RWPE1 (cell line): ENCODE measurements around the gene SLC35F3.
"Not testable (repeated sequence)": the region's sequence is repeated elsewhere in the genome, so short reads cannot be mapped to it uniquely, and the experiment has no call there.

ENCODE experiments used
- CTCF ChIA-PET: fragments of 350-600 bp; sonication (Branson Sonifier 250); formaldehyde crosslinking; extraction: SDS; loops from one replicate; lab custom pipeline; 2021; lab: Yijun Ruan, JAX
- POLR2A ChIA-PET: fragments of 400-600 bp; formaldehyde crosslinking; extraction: SDS; loops from one replicate; lab custom pipeline; 2020; ENCODE audit warnings: antibody characterized with exemption; ENCODE audit not compliant: low non-redundant PET; lab: Yijun Ruan, JAX
- DNase-seq: peaks from one replicate; pipeline ENCODE4 v3.0.0; 2012; ENCODE audit warnings: low spot score
- H3K27ac ChIP-seq: fragments of 450-650 bp; 2 replicates; pipeline ENCODE4 v1.5.1; 2017
- TF ChIP-seq, protein P1 (sequence below): fragments of 450-650 bp; conservative IDR thresholded peaks from 2 replicates; pipeline ENCODE4 v1.5.1; 2017; ENCODE audit warnings: low read depth, mild to moderate bottlenecking

Gene SLC35F3

DNA sequence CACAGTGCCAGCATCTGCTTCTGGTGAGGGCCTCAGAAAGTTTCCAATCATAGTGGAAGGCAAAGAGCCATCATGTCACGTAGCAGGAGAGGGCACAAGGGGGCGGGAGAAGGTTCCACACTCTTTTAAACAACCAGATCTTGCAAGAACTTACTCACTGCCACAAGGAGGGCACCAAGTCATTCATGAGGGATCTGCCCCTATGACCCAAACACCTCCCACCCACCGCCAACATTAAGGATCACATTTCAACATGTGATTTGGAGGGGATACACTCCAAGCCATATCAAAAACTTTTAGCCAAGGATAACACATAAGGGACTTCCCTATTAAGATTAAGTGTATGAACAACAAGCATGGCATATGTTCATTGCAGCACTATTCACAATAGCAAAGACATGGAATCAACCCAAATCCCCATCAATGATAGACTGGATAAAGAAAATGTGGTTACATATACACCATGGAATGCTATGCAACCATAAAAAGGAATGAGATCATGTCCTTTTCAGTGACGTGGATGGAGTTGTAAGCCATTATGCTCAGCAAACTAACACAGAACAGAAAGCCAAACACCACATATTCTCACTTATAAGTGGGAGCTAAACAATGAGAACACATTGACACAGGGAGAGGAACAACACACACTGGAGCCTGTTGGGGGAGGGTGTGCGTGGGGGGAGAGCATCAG, 19.9 kb upstream of the SLC35F3 start:
- ChIA-PET POLR2A (no interaction called here), CTCF (no interaction called here)
- H3K27ac ChIP-seq: no peak overlapping the region
- DNase-seq: no peak
- TF ChIP-seq, protein P1, sequence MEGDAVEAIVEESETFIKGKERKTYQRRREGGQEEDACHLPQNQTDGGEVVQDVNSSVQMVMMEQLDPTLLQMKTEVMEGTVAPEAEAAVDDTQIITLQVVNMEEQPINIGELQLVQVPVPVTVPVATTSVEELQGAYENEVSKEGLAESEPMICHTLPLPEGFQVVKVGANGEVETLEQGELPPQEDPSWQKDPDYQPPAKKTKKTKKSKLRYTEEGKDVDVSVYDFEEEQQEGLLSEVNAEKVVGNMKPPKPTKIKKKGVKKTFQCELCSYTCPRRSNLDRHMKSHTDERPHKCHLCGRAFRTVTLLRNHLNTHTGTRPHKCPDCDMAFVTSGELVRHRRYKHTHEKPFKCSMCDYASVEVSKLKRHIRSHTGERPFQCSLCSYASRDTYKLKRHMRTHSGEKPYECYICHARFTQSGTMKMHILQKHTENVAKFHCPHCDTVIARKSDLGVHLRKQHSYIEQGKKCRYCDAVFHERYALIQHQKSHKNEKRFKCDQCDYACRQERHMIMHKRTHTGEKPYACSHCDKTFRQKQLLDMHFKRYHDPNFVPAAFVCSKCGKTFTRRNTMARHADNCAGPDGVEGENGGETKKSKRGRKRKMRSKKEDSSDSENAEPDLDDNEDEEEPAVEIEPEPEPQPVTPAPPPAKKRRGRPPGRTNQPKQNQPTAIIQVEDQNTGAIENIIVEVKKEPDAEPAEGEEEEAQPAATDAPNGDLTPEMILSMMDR: no peak

DNA sequence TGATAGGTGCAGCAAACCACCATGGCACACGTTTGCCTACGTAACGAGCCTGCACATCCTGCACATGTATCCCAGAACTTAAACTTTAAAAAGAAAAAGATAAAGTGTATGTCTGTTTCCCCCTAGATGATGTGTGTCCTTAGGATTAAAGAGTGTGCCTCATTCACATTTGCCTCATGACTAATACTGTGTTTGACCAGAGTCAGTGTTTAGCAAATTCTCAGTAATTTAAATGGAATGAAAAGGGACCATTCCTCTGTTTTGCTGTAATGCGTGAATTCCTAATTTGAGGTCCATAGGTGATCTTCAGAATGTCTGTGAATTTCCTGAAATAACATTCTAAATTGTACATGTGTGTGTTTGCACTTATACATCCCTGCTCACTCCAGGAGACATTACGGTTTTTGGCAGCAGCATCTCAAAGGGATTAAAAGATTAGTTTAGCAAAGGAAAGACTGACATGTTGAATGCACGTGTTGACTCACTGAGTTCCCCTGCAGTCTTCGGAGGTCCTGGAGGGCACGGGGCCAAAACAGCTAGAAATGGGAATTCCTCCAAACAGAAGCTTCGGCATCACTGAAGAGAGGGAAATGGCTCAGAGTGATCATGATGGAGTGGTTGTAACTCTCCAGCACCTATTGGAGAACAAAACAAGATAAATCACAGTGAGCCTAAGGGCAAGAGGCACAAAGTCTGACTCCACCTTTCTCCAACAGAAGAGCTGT, 19.1 kb upstream of the SLC35F3 start:
- CTCF ChIA-PET: interaction anchor here (0.6 kb wide), 1 partner anchor 255 kb away, joined by 4 read pairs; no protein-coding TSS in a partner anchor

DNA sequence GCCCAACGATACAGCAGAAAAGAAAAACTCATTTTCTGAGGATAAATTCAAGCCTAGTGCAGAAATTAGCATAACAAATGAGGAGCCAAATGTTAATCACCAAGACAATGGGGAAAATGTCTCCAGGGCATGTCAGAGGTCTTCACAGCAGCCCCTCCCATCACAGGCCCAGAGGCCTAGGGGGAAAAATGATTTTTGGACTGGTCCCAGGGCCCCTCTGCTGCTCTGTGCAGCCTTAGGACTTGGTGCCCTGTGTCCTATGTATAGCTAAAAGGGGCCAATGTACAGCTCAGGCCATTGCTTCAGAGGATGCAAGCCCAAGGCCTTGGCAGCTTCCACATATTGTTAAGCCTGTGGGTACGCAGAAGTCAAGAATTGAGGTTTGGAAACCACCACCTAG, 13.3 kb upstream of the SLC35F3 start:
- POLR2A ChIA-PET, DNase-seq, H3K27ac ChIP-seq: not testable (repeated sequence)
- CTCF ChIA-PET: interaction anchor here (0.5 kb wide), 1 partner anchor 100 kb away, joined by 3 read pairs; no protein-coding TSS in a partner anchor

More for the DNA sequence above, 19.1 kb upstream of the SLC35F3 start:
- TF ChIP-seq, protein P1: no peak
- POLR2A ChIA-PET: no interaction called here
- DNase-seq: peak; percentile 23
- H3K27ac ChIP-seq: no peak overlapping the region

DNA sequence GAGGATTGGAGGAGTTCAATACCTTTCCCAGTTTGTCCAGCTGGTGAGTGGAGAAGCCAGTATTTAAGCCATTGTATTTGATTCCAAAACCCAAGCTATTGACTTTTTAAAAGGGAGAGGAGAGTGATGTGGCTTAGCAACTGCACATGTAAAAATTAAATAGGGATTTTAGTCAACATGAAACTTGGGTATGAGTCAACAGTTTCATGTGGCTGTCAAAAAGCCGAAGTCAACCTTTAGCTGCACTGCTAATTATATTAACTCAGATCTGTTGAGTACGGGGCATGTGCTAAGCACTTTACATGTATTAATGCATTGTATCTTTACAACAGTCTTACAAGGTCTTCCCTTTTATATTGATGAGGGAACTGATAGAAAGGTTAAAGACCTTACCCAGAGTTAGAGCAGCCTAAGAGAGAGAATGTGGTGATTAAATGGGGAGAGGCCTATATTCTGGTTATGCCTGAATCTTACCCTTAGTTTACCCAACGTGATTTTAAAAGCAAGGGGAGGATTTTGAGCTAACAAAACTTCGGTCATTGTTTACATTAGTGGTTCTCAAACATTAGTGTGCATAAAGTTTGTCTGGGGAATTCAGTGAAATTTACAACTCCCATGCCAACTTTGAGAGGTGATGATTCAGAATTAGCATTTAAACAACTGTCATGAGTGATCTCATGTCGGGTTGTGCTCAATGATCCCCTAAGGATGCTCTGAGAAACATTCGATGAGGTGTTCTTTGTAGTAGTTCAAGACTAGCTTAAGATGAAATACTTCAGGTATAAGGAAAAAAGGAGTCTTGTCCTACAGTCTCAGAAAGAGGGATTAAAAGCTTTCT, 6.9 kb upstream of the SLC35F3 start:
- TF ChIP-seq, protein P1: no peak
- DNase-seq: no peak
- POLR2A ChIA-PET: no interaction called here
- no peak overlapping the region for H3K27ac ChIP-seq
- CTCF ChIA-PET: no interaction called here

DNA sequence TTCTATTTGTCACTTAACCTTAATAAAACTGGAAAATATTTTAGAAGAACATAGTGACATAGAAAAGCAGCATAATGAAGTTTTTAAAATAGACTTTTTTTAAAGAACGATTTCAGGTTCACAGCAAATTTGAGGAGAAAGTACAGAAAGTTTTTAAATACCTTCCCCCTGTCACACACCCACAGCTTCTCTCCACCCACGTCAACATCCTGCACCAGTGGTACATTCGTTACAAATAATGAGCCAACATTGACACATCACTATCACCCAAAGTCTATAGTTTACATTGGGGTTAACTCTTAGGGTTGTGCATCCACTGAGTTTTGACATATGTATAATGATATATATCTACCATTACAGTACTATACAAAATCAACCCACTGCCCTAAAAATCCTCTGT, 3.0 kb upstream of the SLC35F3 start:
- POLR2A ChIA-PET: no interaction called here
- H3K27ac ChIP-seq: no peak overlapping the region
- CTCF ChIA-PET: no interaction called here
- TF ChIP-seq, protein P1: no peak
- no peak for DNase-seq

DNA sequence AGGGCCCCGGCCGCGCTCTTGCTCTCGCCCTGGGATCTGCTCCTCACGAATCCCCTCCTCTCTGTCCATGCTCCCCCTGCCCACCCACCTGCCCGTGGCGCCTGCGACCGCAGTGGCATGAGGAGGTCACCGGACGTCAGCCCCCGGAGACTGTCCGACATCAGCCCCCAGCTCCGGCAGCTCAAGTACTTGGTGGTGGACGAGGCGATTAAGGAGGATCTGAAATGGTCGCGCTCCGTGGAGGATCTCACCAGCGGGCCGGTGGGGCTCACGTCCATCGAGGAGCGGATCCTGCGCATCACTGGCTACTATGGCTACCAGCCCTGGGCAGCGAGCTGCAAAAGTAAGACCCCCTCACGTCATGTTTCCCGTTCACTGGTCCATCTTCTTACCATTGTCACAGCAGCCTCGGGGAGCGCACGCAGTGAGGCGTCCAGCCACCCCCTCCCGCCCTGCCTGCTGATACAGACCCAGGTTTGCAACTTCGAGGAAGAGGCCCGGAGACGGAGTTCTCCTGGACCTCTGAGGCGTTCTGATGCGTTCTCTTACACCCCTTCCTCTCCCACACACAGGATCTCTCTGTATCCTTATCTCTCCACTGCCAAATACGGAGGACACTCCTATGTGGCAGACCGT, 1.1 kb downstream of the SLC35F3 start:
- ChIA-PET POLR2A (no interaction called here), CTCF (interaction anchor here (0.6 to 1.2 kb wide), 6 partner anchors 8 to 219 kb away, joined by 3 to 4 read pairs (median 3); no protein-coding TSS in a partner anchor)
- H3K27ac ChIP-seq: peak overlapping the region; percentile 57
- DNase-seq: no peak
- TF ChIP-seq, protein P1: no peak
